NB4 (cell line): ENCODE data around the gene SLX1B.
"Not testable (repeated sequence)": the region's sequence is repeated elsewhere in the genome, so short reads cannot be mapped to it uniquely, and the experiment has no call there.

Source experiments
- CTCF ChIP-seq: IDR thresholded peaks from one replicate; pipeline ENCODE4 v1.5.1; 2012; ENCODE audit warnings: low read depth, low read length
- MAX ChIP-seq: IDR thresholded peaks from 2 replicates; pipeline ENCODE4 v1.6.1; 2011; ENCODE audit warnings: low read depth, low read length
- POLR2A ChIP-seq: IDR thresholded peaks from 2 replicates; pipeline ENCODE4 v1.6.1; 2011; ENCODE audit warnings: mild to moderate bottlenecking; ENCODE audit not compliant: insufficient read length; ENCODE audit errors: extremely low read depth

- not testable (repeated sequence) for TF ChIP-seq CTCF, POLR2A, MAX
These were observed 6.3 kb downstream of the SLX1B start for GRCh38 chr16:29460647-29461030.
